ENCODE data around the gene LAMB1. TPM values are rescaled to one million over a fixed set of nuclear protein-coding genes. Genes with fewer than 3 reads are reported as not detected.

Gene LAMB1
- total RNA-seq, 1 experiment from 2014 or later = 431 TPM

- Histone ChIP-seq H3K36me3 (ENCODE audit: control insufficient read depth, insufficient read depth, low read length) (peaks cover 5% of the 10 kb centered on the region; the same call in 1 of the 2 replicates), H3K9me3 (no peaks in the 10 kb centered on the region), H3K4me3 (ENCODE audit: low read depth, low read length) (no peak overlapping the region), H3K27me3 (replicated peaks; ENCODE audit: control insufficient read depth, insufficient read depth, low read length) (no peaks in the 10 kb centered on the region), H3K4me1 (peaks cover 57% of the 10 kb centered on the region)
- H3K36me3 Mint-ChIP-seq (ENCODE audit: insufficient read depth, unreplicated experiment) = peaks cover 64% of the 10 kb centered on the region
- no peak for DNase-seq
- intact Hi-C loops (cut with micrococcal nuclease; ENCODE audit: unreplicated experiment) = no loop called here
- H3K9me3 Mint-ChIP-seq (ENCODE audit: unreplicated experiment) = no peaks in the 10 kb centered on the region
- H3K27me3 Mint-ChIP-seq (ENCODE audit: insufficient read depth, unreplicated experiment) = no peaks in the 10 kb centered on the region
- H3K27ac Mint-ChIP-seq (ENCODE audit: unreplicated experiment) = no peak overlapping the region
- no TSS peak for BruUV-seq (replicated peaks)
- no peak for TF ChIP-seq CTCF (IDR thresholded peaks at IDR 0.05; ENCODE audit: insufficient read depth in 1 of 2, low read depth in 1 of 2, low read length in 1 of 2, severe bottlenecking in 1 of 2, unreplicated experiment in 1 of 2)
- no peak overlapping the region for H3K4me3 Mint-ChIP-seq (ENCODE audit: unreplicated experiment)
- H3K4me1 Mint-ChIP-seq (ENCODE audit: low read depth, unreplicated experiment) = no peaks in the 10 kb centered on the region
- ChIA-PET POLR2A (no interaction called here), CTCF (no interaction called here)
Observed at GRCh38 chr7:107968449-107968848, 34.5 kb downstream of the LAMB1 start.

GRCh38 chr7:107967420-107967819, 35.5 kb downstream of the LAMB1 start:
- no TSS peak for BruUV-seq (replicated peaks)
- H3K4me1 ChIP-seq = peaks cover 48% of the 10 kb centered on the region
- peaks cover 64% of the 10 kb centered on the region for H3K36me3 Mint-ChIP-seq (ENCODE audit: insufficient read depth, unreplicated experiment)
- ChIA-PET CTCF (interaction anchor here (1.0 kb wide), 2 partner anchors 13 to 35 kb away, joined by 3 read pairs; partner anchors contain the start of gene LAMB1), POLR2A (no interaction called here)
- intact Hi-C loops (cut with micrococcal nuclease; ENCODE audit: unreplicated experiment) = loop anchor here (1.0 to 2.0 kb wide), 4 partner anchors 13 to 179 kb away; no protein-coding TSS in a partner anchor
- peaks cover 5% of the 10 kb centered on the region; the same call in 1 of the 2 replicates for H3K36me3 ChIP-seq (ENCODE audit: control insufficient read depth, insufficient read depth, low read length)
- no peak overlapping the region for H3K4me3 Mint-ChIP-seq (ENCODE audit: unreplicated experiment)
- no peaks in the 10 kb centered on the region for H3K9me3 ChIP-seq
- peak in 1 of 2 experiments; percentile 48 for DNase-seq
- no peak overlapping the region for H3K4me3 ChIP-seq (ENCODE audit: low read depth, low read length)
- no peaks in the 10 kb centered on the region for H3K9me3 Mint-ChIP-seq (ENCODE audit: unreplicated experiment)
- TF ChIP-seq CTCF (IDR thresholded peaks at IDR 0.05; ENCODE audit: insufficient read depth in 1 of 2, low read depth in 1 of 2, low read length in 1 of 2, severe bottlenecking in 1 of 2, unreplicated experiment in 1 of 2) = no peak
- no peaks in the 10 kb centered on the region for H3K4me1 Mint-ChIP-seq (ENCODE audit: low read depth, unreplicated experiment)
- no peaks in the 10 kb centered on the region for H3K27me3 Mint-ChIP-seq (ENCODE audit: insufficient read depth, unreplicated experiment)
- H3K27ac Mint-ChIP-seq (ENCODE audit: unreplicated experiment) = no peak overlapping the region
- no peaks in the 10 kb centered on the region for H3K27me3 ChIP-seq (replicated peaks; ENCODE audit: control insufficient read depth, insufficient read depth, low read length)

- POLR2A ChIA-PET = no interaction called here
- DNase-seq = peak; percentile 55 to 61
- no peak overlapping the region for H3K27ac Mint-ChIP-seq (ENCODE audit: unreplicated experiment)
- H3K4me1 Mint-ChIP-seq (ENCODE audit: low read depth, unreplicated experiment) = no peaks in the 10 kb centered on the region
- CTCF ChIA-PET = interaction anchor here (1.0 kb wide), 2 partner anchors 13 to 36 kb away, joined by 3 read pairs; partner anchors contain the start of gene LAMB1
- Histone ChIP-seq H3K4me1 (peaks cover 43% of the 10 kb centered on the region), H3K36me3 (ENCODE audit: control insufficient read depth, insufficient read depth, low read length) (peaks cover 6% of the 10 kb centered on the region), H3K27me3 (replicated peaks; ENCODE audit: control insufficient read depth, insufficient read depth, low read length) (no peaks in the 10 kb centered on the region), H3K4me3 (ENCODE audit: low read depth, low read length) (no peak overlapping the region), H3K9me3 (no peaks in the 10 kb centered on the region)
- peak in 1 of 2 experiments; percentile 1 for TF ChIP-seq CTCF (IDR thresholded peaks at IDR 0.05; ENCODE audit: insufficient read depth in 1 of 2, low read depth in 1 of 2, low read length in 1 of 2, severe bottlenecking in 1 of 2, unreplicated experiment in 1 of 2)
- no peaks in the 10 kb centered on the region for H3K27me3 Mint-ChIP-seq (ENCODE audit: insufficient read depth, unreplicated experiment)
- H3K4me3 Mint-ChIP-seq (ENCODE audit: unreplicated experiment) = no peak overlapping the region
- intact Hi-C loops (cut with micrococcal nuclease; ENCODE audit: unreplicated experiment) = loop anchor here (1.0 to 2.0 kb wide), 4 partner anchors 12 to 180 kb away; no protein-coding TSS in a partner anchor
- no TSS peak for BruUV-seq (replicated peaks)
- no peaks in the 10 kb centered on the region for H3K9me3 Mint-ChIP-seq (ENCODE audit: unreplicated experiment)
- peaks cover 64% of the 10 kb centered on the region for H3K36me3 Mint-ChIP-seq (ENCODE audit: insufficient read depth, unreplicated experiment)
Observed at GRCh38 chr7:107966711-107967110, 36.2 kb downstream of the LAMB1 start.

All from Caco-2 (cell line).